Measurements from ENCODE around the gene RBM15.

RBM15 gene

DNA sequence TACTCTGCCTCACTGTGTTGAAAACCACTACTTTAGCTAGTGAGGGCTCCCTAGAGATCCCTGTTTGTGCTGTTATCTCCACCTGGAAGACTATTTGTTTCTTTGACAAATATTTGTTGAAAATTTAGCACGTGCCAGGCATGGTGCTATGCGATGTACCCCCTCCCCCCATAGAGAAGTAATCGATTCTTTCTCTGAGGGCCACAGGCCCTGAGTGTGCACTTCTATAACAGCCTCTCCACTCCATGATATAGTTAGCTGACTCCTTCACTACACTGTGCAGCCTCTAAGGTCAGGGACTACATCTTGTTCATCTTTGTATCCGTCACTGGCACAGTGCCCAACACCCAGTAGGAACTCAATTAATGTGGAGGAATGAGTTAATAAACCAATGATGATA, 17.3 kb upstream of the RBM15 start:
- no peak for DNase-seq (ENCODE audit: low spot score)

DNA sequence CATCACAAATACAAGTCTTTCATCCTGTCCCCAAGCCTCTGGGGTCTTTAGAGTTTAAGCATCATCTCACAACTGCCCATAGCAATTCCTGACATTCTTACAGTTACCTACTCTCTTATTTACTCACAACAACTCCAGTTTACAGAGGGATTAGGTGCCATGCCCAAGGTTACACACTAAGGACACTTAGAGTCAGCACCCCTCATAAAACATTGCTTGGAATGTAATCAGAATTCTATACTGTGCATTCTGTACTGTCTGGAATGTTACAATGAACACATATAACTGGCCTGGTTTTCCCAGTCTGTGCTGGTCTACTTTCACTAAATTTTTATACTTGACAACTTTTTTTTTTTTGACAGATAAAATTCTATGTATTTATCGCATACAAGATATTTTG, 14.5 kb upstream of the RBM15 start:
- DNase-seq (ENCODE audit: low spot score) = no peak

DNA sequence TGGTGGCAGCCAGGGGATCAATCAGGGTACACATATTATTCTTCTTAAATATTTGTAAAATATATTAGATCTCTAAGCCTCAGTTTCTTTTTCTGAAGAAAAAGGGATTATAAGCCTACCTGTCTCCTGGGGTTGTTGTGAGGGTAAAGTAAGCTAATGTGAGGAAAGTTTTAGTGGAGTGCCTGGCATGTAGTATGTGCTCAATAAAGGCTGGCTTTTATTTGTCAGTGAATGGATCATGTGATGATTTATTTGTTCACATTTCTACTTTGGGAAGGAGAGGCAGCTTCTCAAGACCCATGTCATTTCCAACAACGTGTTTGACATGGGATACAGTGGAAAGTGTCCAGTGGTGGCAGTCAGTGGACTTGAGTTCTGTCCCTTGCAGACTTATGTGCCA, 12.4 kb upstream of the RBM15 start:
- DNase-seq (ENCODE audit: low spot score) = no peak

DNA sequence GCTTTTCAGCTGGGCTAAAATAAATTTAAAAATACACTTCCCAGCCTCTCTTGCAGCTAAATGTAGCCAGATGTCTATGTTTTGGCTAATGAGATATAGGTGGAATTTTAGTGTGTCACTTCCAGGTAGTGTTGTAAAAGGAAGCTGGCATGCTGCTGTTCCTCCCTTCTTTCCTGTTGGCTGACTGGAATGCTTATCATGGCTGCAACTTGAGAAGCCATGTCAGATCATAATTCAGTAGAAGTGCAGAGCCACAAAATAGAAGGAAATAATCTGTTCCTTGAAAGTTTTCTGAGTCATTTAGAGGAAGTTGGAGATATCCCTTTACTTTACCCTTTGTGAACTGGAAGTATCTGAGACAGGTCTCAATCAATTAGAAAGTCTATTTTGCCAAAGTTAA, 10.9 kb upstream of the RBM15 start:
- no peak for DNase-seq (ENCODE audit: low spot score)

DNA sequence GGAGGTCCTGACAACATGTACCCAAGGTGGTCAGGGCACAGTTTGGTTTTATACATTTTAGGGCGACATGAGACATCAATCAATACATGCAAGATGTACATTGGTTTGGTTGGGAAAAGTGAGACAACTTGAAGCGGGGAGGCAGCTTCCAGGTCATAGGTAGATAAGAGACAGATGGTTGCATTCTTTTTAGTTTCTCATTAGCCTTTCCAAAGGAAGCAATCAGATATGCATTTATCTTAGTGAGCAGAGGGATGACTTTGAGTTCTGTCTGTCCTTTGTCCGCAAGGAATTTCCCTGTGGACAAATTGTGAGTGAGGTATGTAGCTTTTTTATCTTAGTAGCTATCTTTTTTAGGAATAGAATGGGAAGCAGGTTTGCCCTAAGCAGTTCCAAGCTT, 10.5 kb upstream of the RBM15 start:
- no peak for DNase-seq (ENCODE audit: low spot score)

DNA sequence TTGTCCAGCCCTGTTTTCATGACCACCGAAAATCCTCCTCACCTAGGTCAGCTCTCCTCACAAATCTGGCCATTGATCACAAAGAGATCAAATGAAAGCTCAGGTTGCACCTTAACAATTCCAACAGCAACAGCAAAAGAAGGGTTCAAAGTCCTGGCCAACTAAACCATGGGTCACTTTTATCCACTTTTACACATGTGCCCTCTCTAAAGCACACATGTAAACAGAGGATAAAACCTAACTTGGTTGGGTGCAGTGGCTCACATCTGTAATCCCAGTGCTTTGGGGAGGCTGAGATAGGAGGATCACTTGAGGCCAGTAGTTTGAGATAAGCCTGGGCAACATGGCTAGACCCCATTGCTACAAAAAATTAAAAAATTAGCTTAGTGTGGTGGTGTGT, 3.9 kb upstream of the RBM15 start:
- peak; percentile 12 for DNase-seq (ENCODE audit: low spot score)

DNA sequence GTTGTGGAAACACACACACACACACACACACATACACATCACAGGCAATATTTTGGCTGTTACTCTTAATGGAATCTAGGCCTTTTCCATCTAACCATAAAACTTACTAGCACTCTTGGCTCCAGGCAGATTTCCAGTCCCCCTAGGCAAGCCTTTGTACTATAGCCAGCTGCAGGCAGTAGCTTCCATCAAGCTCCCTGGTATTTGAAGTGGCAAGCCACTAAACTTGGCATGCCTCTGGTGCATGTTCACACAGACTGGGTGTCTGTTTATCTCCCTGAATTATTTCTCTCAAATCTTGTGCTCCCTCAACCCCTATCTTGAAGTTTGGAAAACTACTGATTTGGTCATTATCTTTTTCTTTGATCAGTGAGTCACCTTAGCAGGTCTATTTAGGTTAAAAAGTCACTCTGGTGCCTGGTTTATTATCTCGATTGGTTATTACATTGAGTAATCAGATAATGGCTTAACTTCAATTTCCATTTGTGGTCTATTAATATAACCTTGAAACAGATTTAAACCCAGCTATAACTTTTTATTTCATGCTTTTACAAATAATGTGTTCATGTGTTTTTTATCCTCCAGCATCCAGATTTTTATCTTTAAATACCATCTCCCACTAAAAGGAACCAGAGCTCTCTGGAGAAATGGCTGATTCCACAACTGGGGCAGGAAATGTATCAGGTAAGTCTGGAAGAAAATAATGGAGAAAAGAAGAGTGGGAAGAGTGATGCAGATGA, 2.7 kb upstream of the RBM15 start:
- DNase-seq (ENCODE audit: low spot score) = peak; percentile 51

DNA sequence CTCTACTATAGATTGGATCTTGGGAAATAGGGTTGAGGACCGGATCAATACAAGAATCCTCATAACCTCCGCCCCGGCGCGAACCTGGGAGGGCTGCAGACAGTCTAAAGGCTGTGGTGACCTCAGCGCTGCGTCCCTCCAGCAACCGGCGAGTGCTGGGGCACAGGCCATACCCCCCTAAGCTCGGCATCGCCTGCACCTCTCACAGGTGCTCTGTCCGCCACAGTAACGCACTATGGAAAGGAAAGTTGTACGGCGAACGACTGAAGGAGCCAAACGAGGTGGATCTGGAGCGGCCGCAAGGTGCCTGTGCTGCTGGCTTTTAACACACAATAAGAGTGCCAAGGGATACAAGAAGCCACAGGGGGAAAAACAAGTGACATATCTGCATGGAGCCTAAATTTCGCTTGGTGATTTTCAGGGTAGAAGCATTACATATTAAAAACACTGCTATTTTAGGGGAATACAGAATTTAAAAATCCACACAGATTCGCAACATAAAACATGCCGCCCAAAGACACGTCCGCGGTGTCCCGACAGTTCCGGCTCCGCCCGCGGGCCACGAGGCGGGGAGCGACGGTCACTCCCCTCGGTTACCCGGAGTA, 1.4 kb upstream of the RBM15 start:
- no peak for DNase-seq (ENCODE audit: low spot score)

DNA sequence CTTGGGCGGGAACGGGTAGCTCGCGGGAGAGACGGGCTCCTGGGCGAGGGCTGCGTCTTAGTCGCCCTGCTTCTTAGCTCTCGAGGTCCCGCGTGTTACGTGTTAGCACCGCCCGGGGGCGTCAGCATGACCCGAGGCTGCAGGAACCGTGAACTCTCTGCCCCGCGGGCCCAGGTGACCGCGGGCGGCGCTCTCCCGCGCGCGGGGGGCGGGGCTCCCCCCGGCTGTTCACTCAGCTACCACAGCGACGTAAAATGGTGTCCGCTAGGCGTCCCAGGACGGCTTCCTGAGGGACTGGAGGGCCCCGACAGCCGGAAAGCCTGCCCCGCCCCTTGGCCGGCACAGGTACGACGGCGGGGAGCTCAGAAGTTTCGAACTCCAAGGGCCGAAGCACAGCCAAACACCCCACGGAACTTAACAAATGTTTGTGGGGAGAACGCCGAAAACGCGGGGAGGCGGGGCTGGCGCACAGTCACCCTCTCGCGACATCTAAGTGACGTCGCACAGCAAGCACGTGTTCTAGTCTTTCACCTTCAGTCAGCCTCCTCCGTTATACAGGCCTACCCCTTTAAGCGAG, 780 bp upstream of the RBM15 start:
- DNase-seq (ENCODE audit: low spot score) = peak; percentile 96

DNA sequence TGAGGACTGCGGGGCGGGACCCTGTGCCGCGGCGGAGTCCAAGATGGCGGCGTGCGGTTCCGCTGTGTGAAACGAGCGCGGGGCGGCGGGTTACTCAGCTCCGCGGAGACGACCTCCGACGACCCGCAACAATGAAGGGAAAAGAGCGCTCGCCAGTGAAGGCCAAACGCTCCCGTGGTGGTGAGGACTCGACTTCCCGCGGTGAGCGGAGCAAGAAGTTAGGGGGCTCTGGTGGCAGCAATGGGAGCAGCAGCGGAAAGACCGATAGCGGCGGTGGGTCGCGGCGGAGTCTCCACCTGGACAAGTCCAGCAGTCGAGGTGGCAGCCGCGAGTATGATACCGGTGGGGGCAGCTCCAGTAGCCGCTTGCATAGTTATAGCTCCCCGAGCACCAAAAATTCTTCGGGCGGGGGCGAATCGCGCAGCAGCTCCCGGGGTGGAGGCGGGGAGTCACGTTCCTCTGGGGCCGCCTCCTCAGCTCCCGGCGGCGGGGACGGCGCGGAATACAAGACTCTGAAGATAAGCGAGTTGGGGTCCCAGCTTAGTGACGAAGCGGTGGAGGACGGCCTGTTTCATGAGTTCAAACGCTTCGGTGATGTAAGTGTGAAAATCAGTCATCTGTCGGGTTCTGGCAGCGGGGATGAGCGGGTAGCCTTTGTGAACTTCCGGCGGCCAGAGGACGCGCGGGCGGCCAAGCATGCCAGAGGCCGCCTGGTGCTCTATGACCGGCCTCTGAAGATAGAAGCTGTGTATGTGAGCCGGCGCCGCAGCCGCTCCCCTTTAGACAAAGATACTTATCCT, 430 bp downstream of the RBM15 start:
- no peak for DNase-seq (ENCODE audit: low spot score)

DNA sequence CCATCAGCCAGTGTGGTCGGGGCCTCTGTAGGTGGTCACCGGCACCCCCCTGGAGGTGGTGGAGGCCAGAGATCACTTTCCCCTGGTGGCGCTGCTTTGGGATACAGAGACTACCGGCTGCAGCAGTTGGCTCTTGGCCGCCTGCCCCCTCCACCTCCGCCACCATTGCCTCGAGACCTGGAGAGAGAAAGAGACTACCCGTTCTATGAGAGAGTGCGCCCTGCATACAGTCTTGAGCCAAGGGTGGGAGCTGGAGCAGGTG, 961 bp downstream of the RBM15 start:
- no peak for DNase-seq (ENCODE audit: low spot score)

DNA sequence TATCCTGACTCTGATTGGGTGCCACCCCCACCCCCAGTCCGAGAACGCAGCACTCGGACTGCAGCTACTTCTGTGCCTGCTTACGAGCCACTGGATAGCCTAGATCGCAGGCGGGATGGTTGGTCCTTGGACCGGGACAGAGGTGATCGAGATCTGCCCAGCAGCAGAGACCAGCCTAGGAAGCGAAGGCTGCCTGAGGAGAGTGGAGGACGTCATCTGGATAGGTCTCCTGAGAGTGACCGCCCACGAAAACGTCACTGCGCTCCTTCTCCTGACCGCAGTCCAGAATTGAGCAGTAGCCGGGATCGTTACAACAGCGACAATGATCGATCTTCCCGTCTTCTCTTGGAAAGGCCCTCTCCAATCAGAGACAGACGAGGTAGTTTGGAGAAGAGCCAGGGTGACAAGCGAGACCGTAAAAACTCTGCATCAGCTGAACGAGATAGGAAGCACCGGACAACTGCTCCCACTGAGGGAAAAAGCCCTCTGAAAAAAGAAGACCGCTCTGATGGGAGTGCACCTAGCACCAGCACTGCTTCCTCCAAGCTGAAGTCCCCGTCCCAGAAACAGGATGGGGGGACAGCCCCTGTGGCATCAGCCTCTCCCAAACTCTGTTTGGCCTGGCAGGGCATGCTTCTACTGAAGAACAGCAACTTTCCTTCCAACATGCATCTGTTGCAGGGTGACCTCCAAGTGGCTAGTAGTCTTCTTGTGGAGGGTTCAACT, 2.1 kb downstream of the RBM15 start:
- DNase-seq (ENCODE audit: low spot score) = no peak

DNA sequence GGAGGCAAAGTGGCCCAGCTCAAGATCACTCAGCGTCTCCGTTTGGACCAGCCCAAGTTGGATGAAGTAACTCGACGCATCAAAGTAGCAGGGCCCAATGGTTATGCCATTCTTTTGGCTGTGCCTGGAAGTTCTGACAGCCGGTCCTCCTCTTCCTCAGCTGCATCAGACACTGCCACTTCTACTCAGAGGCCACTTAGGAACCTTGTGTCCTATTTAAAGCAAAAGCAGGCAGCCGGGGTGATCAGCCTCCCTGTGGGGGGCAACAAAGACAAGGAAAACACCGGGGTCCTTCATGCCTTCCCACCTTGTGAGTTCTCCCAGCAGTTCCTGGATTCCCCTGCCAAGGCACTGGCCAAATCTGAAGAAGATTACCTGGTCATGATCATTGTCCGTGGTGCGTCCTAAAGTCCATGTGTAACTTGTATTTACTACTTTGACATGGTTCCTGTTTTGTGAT, 2.7 kb downstream of the RBM15 start:
- no peak for DNase-seq (ENCODE audit: low spot score)

DNA sequence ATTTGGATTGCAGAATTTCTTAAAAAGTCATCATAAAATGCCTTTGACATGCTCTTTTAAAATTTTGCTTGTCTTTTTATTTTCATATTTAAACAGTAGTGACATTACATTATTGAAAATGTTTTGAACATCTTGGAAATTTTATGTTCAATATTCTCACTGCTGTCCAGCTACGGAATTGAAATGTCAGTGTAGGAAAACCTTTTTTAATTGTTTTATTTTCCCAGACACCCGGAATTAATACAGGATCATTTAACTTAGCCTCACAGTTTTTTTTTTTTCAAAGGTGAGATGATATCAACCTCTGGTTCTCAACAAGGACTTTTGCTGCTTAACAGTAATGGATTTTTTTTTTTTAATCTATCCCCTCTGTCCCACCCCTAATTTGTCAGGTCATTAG, 4.1 kb downstream of the RBM15 start:
- DNase-seq (ENCODE audit: low spot score) = no peak

DNA sequence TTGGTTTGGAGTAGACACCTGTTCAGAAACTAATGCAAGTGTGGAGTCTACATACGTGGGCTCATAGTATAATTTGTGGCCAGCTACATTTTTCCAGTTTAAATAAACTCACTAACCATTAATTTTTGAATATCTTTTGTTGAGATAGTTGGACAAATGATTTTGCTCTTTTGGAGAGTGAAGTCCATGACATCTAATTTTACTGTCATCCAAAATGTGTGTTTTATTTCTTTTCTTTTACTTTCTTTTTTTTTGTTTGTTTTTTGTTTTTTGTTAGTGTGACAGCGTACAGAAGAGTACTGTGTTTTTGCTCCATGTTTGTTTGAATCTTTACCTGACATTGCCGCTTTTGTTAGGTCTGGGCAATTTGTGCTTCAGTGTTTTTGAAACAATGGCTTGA, 5.0 kb downstream of the RBM15 start:
- no peak for DNase-seq (ENCODE audit: low spot score)

DNA sequence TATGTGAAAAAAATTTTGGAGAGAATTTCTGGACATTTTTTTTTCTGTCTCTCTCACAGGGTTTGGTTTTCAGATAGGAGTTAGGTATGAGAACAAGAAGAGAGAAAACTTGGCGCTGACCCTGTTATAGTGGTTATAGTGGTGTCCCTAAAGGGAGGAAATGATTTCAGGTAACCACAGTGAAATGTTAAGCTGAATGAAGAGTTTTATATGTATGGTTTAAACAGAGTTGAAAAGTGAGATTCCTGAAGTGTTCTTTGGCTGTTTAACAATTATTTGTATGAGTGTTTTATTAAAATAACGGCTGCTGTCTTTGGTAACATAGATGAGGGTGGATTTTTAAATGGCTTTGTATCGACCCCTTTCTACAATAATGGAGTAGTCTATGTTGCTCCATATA, 6.3 kb downstream of the RBM15 start:
- DNase-seq (ENCODE audit: low spot score) = no peak

DNA sequence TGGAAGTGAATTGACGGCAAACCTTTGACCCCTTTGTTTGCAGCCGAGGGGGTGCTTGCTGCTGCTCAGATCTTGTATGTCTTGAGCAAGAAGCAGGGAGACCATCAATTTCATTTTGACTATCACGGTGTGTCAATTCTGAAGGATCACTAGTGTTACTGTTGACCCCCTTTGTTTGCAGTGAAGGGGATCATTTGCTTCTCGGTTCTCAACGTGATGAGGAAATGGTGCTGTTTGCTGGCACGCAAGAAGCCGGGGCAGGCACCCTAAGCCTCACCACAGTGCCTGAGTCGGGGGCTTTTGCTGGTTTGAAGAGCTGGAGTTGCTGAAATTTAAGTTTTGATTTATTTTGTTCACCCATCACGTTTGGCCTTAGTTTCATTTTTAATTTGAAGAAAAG, 7.5 kb downstream of the RBM15 start:
- DNase-seq (ENCODE audit: low spot score) = no peak

DNA sequence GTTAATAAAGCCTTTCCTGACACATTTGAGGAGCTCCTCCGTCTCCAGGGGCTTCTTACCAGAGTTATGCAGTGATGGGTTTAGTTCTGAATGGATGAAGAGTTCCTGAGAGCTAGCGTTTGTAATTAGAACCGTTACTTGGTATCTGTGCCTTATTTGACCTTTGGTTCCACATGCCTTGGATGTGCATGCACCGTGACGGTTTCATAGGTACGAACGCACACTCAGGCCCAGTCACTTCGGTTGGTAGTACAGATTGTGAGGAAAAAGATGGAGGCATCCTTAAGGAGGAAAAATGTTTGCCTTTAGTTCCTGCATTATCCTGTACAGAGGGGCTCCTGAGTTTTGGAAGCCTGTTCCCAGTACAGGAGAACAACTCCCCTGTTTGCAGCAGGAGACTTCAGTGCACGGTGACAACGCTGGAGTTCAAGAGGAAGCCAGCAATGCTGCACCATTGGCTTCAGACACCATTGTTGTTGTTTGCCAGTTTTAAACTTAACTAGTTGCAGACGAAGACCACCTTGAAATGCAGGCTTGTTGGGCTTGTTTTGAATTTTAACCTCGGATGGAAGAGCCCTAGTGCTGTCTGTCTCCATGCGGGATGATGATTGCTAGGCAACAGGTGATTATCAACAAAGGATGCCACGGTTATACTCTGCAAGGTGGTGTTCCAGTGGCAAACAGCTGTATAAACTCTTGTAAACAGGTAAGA, 8.2 kb downstream of the RBM15 start:
- DNase-seq (ENCODE audit: low spot score) = no peak

DNA sequence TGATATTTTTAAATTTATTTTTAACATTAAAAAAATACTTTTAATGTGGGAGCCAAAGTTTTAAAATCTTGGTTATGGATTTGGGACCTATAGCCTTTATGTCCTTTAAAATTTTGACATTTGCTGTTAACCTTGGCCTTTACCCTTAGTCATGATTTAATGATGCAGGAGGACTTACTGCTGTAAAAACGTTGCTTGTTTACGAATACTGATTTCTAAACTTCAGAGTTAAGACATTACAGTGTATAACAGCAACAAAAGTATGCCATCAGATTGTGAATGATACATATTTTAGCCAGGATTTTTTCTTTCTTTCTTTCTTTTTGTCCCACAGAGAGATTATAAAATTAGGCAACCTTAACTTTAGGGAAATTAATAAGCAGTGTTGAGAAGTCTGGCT, 8.9 kb downstream of the RBM15 start:
- peak; percentile 27 for DNase-seq (ENCODE audit: low spot score)

DNA sequence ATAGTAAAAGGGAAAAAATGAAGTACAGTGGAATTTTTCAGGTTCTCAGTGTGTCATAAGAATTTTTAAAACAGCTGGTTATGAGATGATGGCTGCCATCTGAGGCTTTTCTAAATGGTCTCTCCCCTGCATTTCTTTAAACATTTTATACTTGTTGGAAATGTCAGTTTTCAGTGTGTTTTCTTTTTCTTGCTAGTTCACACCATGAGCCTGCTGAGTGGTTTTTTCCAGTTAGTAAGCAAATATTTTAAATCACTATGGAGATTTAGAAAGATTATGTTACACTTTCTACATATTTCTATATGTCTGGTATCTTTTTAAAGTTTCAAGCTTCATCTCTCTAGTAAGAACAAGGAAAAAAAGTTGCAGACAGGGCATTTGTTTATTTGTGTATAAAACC, 9.6 kb downstream of the RBM15 start:
- no peak for DNase-seq (ENCODE audit: low spot score)

DNA sequence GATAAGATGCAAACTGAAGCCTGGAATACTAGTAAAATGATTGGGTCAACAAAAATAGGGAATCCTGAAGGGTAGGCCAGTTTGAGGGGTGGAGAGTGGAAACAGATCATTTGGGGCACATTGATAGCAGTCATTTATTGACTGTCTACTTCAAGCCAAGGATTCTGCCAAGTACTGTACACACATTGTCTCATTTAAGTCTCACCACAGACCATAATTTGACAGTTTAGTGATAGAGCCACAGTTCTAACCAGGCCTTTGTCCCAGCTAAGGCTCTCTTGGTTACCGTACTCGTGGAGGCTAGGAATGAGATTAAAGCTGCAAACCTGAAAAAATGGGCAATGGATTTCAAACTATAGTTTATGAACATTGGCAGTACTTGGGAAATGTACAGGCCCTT, 11.2 kb downstream of the RBM15 start:
- no peak for DNase-seq (ENCODE audit: low spot score)

DNA sequence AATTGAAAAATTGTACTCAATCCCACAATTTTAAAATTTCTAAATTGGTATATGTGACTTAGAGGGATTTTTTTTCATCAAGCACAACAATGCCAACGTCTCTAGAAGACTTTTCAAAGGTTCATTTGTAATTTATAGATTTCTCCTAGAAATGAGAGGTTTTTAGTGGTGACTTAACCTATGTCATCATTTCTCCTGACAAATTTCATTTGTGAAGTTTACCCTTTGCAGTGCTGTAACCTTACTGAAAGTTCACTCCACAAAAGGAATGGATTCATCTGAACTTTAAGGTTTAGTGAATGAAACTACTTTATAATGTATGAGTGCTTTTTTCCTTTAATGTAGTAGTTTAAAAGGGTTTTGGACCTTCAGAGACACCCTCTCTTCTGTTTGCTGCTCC, 16.1 kb downstream of the RBM15 start:
- no peak for DNase-seq (ENCODE audit: low spot score)

Data from hematopoietic multipotent progenitor cell treated with erythropoietin and hydrocortisone succinate and interleukin-3 and kit ligand, for 17 days (in vitro differentiated cells).